ENCODE measurements around the gene PLA2G15. TPM values are rescaled to one million over a fixed set of nuclear protein-coding genes. Genes with fewer than 3 reads are reported as not detected.

PLA2G15 gene
- total RNA-seq, 4 donors from 2014 or later = 4.5 to 18.0 (median 11.7) TPM

GRCh38 chr16:68275611-68276191 is 30.5 kb downstream of the PLA2G15 start:
- H3K27ac ChIP-seq = peak overlapping the region in 3 of 4 donors; percentile 70 to 78 (median 74)
- ATAC-seq = no peak
- H3K36me3 ChIP-seq = peaks cover 0 to 43% of the 10 kb centered on the region in 2 donors
- WGBS, 2 donors (ENCODE audit: low coverage in 1 of 2) = 18 to 36% methylated on average over 3 to 4 of the region's 4 CpGs
- H3K4me3 ChIP-seq = no peak overlapping the region
- no peaks in the 10 kb centered on the region for H3K27me3 ChIP-seq
- no peaks in the 10 kb centered on the region for H3K9me3 ChIP-seq
- H3K4me1 ChIP-seq = peaks cover 0 to 76% (median 13%) of the 10 kb centered on the region in 3 donors
- no peak for TF ChIP-seq CTCF (IDR thresholded peaks at IDR 0.05)
- TF ChIP-seq EP300 (IDR thresholded peaks at IDR 0.05) = no peak
- no peak for TF ChIP-seq POLR2AphosphoS5 (IDR thresholded peaks at IDR 0.05)
- TF ChIP-seq POLR2A (IDR thresholded peaks at IDR 0.05) = no peak

GRCh38 chr16:68276223-68276622 is 31.1 kb downstream of the PLA2G15 start:
- Histone ChIP-seq H3K27ac (peak overlapping the region; percentile 9 to 78 (median 72)), H3K9me3 (no peaks in the 10 kb centered on the region), H3K4me1 (peaks cover 0 to 74% (median 11%) of the 10 kb centered on the region in 3 donors), H3K4me3 (no peak overlapping the region), H3K27me3 (no peaks in the 10 kb centered on the region), H3K36me3 (peaks cover 0 to 48% of the 10 kb centered on the region in 2 donors)
- no peak for TF ChIP-seq POLR2AphosphoS5 (IDR thresholded peaks at IDR 0.05)
- TF ChIP-seq CTCF (IDR thresholded peaks at IDR 0.05) = no peak
- no peak for TF ChIP-seq EP300 (IDR thresholded peaks at IDR 0.05)
- no peak for TF ChIP-seq POLR2A (IDR thresholded peaks at IDR 0.05)
- peak; percentile 50 for ATAC-seq
- 46% methylated on average over 3 of the region's 3 CpGs for WGBS, 2 donors (ENCODE audit: low coverage in 1 of 2)

GRCh38 chr16:68279726-68280558 is 34.8 kb downstream of the PLA2G15 start:
- Histone ChIP-seq H3K36me3 (peaks cover 0 to 53% of the 10 kb centered on the region in 2 donors), H3K4me1 (peaks cover 0 to 64% (median 11%) of the 10 kb centered on the region in 3 donors), H3K27ac (no peak overlapping the region), H3K4me3 (no peak overlapping the region), H3K27me3 (no peaks in the 10 kb centered on the region), H3K9me3 (no peaks in the 10 kb centered on the region)
- TF ChIP-seq CTCF (IDR thresholded peaks at IDR 0.05) (no peak), POLR2A (IDR thresholded peaks at IDR 0.05) (no peak), POLR2AphosphoS5 (IDR thresholded peaks at IDR 0.05) (no peak), EP300 (IDR thresholded peaks at IDR 0.05) (no peak)
- WGBS, 2 donors (ENCODE audit: low coverage in 1 of 2) = 85 to 90% methylated on average over 8 to 9 of the region's 13 CpGs
- no peak for ATAC-seq

GRCh38 chr16:68281368-68282063 is 36.3 kb downstream of the PLA2G15 start:
- 86 to 100% methylated on average over 1 to 4 of the region's 4 CpGs for WGBS, 2 donors (ENCODE audit: low coverage in 1 of 2)
- H3K4me3 ChIP-seq = no peak overlapping the region
- TF ChIP-seq POLR2A (IDR thresholded peaks at IDR 0.05) (no peak), EP300 (IDR thresholded peaks at IDR 0.05) (no peak), CTCF (IDR thresholded peaks at IDR 0.05) (no peak), POLR2AphosphoS5 (IDR thresholded peaks at IDR 0.05) (no peak)
- H3K27me3 ChIP-seq = no peaks in the 10 kb centered on the region
- no peaks in the 10 kb centered on the region for H3K9me3 ChIP-seq
- no peak overlapping the region for H3K27ac ChIP-seq
- peaks cover 0 to 50% of the 10 kb centered on the region in 2 donors for H3K36me3 ChIP-seq
- no peak for ATAC-seq
- H3K4me1 ChIP-seq = peaks cover 0 to 64% (median 4%) of the 10 kb centered on the region in 3 donors

Data from gastroesophageal sphincter (tissue), 4 donors.